Right renal pelvis (tissue), 4 donors: ENCODE data around the gene TUT1. TPM values are rescaled to one million over a fixed set of nuclear protein-coding genes. Genes with fewer than 3 reads are reported as not detected.
"Not testable (repeated sequence)": the region's sequence is repeated elsewhere in the genome, so short reads cannot be mapped to it uniquely, and the experiment has no call there.

Source experiments
- DNase-seq, 4 donors: peaks; one replicate each; pipeline ENCODE4 v3.0.0-alpha.2; 2013; ENCODE audit warnings: low read depth in 4 of 4, low spot score in 3 of 4, missing footprints in 1 of 4
- polyA plus RNA-seq, 4 donors: library from polyadenylated mRNA; unstranded; fragments of 120-200 nt; gene quantifications; one replicate each; pipeline ENCODE4 v1.2.1, GENCODE V29; 2013; ENCODE audit not compliant: insufficient read length in 4 of 4

TUT1 gene
- polyA plus RNA-seq, 4 donors: 22.2 to 25.5 (median 23.7) TPM

DNA sequence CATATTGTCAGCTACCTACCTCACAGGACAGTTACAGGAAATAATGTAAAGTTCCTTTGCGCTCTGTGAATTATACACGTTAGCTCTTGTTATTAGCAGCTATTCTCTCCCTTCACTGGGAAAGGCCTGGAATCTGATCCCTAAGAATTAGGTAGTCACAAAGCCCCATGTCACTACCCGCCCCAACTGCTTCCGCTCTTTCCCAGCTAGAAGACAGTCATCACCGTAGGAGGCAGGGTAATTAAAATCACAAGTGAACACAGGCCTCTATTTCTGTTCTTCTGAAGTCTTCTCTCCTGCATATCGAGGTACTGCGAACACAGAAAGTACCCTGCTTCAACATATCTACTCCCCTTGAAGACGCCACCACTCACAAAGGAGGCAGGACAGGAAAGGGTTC is 32.1 kb downstream of the TUT1 start:
- no peak for DNase-seq

DNA sequence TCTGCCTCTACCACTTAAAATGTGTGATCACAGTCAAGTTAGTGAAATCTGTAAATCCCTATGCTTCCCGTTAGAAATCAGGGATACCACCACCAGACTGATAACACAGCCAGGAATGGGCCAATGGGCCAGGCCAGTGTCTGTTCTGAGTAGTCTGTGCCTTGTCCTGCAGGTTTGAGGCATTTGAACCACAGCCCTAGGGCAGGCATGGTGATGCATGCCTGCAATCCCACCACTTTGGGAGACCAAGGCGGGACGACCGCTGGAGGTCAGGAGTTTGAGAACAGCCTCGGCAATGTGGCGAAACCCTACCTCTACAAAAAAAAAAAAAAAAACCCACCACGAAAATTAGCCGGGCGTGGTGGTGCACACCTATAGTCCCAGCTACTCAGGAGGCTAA is 32.7 kb downstream of the TUT1 start:
- DNase-seq: no peak

DNA sequence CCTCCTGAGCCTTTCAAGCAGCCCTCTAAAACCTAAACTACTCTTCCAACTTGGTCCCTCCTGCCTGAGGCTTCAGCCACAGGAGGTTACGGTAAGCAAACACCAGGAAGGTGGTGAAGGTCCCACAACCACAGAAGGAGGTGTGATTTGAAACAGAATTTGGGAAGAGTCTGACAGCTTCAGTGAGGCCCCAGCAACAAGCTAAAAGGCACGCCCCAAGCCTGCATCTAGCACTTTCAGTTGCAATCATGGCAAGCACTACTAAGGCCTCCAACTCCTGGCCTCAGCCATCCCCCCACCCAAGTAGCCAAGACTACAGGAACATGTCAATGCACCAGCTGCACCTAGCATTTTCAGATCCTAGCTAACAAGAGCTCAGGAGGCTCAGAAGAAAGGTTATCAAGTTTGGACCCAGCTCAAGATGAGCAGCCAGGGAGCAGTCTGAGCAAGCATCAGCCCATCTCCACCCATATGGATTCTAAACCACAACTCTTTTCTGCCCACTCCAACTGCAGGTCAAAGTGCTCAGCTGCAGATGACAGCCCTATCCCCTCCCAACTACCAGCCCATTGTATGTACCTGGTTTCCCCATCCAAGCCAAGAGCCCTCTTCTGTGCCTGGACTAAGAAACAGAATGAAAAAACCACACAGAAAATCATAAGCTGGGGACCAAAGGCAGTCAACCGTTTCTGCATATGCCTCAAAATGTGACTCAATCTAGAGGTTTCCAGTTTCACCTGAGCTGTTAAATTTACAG is 34.3 kb downstream of the TUT1 start:
- no peak for DNase-seq

DNA sequence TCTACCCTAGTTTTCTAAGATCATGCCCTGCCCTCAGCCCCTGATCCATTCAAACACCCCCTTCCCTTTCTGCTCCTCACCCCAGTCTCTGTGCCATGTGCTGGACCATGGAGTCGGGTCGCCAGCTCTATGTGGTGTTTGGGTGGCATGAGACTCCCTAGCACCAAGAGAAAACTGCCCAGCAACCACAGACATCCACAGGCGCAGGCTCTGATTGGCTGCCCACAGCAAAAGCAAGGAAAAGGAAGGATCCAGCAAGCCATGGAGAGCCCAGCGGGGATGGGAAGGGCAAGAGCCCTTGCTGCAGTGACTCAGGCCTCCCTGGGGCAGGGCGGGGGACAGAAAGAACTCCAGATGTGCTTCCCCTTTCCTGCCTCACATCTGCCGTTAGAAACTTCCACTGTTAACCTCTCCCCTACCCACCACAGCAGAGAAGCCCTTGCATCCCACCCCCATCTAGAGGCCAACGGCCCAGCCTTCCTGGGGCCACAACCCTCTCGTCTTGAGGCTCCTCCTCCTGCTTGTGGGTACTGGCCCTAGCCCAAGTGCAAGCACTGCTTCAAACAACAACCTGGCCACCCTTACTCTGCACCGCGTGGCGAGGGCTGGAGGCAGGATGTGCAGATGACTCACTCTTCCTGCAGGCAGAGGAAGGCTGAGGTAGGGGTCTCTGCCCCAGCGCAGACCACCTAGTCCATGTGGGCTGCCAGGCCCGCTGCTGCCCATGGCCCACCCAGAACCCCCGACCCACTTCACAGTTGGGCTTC is 35.0 kb downstream of the TUT1 start:
- DNase-seq: no peak

DNA sequence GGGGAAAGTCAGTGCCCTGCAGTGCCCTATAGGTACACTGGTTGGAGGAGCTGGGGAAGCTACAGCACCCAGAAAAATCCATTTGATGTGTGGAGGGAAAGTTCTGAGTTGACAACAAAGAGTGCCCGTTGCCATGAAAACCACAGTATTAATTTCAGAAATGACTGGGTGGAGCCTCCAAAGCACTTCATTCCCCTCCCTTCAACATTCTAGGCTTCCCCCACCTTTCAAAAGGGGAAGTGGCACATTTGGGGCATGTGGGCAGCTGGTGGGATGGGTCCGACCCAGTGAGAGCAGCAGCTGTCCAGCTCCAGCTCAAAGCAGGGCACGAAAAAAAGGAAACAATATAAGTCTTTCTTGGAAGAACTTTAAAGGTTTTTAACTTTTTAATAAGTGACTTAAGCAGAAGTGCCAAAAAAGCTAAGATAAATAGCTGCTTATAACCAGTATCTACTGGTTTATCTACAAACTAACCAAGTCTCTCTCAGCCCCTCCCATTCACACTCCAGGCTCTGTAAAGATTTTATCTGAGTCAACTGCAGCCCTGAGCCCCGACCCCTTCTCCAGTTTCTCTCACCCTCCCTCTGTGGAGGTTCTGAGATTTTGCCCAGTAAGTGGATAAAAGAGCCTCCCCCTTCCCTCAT is 35.7 kb downstream of the TUT1 start:
- DNase-seq: no peak

DNA sequence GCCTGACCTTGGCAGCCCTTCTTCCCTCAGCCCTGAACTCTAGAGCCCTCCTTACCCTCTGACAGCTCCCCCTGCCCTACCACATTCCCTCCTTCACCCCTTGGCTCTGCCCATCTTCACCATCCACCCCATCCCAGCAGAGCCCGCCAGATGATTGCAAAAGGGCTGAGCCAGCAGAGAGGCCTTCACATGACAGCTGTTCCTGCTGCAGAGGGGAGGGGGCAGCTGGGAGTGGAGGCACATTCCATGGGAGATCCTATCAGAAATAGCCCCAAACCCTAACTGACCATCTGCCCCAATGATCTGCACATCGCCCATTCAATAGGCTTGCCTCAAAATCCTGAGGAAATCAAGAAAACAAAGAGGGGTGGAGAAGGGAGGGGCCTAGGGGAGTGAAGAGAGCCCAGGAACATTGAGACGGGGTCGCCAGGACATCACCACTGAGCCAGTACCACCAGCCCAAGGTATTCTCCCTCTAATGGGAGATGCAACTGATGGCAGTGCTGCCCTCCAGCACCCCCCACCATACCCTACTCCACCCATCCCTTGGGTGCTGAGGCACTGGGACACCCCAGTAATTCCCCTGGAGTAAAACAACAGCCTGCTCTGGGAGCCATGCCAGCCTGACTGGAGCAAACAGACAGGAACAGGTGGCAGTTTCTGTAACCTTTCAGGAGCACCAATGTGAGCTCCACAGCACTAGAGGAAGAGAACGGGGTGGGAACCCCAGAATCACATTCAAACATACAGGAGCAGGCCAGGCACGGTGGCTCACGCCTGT is 36.7 kb downstream of the TUT1 start:
- no peak for DNase-seq

DNA sequence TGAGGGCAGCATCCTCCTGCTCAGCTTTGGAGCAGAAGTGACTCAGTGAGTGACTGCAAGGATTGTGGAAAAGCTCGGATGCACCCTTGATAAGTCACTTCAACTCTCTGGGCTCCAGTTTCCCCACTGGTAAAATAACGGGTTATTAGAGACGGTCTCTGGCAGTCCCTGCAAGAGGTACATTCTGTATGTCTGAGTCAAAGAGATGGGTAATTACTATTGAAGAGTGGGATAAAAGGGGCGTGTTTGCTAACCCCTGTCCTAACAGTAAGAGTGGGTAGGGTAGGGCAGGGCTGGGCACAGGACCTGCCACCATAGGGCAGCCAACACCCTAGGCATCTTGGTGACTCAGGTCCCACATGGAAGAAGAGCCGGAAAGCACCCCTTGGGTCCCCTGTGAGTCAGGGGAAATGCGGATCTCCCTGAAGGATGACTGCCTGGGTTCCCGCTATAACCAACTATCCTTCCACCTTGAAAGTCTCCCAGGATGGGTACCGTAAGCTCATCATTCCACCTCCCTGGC is 37.4 kb downstream of the TUT1 start:
- no peak for DNase-seq

DNA sequence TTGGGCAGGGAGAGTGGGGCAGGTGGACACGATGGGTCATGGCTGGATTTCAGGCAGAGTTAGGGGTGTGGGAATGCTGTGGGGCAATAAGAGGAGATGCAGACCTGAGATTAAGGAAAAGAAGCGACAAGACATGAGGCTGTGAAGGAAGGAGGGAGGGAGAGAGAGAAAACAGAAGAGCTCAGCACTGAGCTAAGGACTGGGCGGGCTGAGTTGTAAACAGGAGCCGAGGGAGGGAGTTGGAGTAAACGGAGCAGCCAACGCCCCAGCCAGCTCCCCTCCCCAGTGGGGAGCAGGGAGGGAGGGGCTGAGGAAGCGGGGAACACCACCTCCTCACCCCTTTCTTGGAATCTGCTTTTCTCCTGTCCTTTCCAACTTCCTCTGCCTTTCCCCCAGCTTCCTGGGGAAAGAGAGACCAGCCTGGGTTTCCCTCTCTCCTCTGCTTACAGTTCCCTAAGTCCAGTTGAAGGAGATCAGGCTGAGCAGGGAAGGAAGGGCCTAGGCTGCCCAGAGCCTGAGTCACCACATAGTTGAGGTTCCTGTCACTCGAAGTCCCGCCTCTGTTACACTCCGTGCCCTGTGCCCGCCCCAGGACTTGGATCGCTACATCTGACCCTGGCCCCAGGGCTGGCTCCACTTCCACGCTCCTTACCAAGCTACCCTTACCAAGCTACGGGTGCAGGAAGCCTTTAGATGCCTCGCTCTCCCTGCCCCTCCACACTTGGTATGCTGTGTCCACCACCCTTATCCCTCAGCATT is 38.1 kb downstream of the TUT1 start:
- DNase-seq: no peak

DNA sequence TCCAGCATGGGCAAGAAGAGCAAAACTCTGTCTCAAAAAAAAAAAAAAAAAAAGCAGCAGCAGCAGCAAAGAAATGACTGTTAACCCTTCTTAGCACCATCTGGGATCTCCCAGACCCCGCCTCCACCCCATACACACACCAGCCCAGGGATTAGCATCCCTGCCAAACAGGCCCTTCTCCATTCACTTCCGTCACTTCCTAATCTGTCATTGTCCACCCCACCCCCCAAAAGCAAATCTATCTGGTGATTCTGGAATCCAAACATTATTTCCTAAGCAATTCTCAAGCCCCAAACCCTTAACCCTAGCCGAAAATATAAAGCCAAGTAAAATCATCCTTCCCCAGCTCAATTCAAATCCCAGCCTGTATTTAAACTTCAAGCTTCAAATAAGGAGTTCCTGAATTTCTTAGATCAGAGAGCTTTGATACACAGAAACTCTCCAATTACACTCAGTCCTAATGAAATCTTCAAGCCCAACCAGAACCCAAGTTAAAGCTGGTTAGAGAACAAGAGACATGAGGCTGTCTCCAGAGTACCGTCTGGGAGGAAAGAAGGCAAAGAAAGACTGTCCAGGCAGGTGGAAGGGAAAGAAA is 38.7 kb downstream of the TUT1 start:
- DNase-seq: no peak

DNA sequence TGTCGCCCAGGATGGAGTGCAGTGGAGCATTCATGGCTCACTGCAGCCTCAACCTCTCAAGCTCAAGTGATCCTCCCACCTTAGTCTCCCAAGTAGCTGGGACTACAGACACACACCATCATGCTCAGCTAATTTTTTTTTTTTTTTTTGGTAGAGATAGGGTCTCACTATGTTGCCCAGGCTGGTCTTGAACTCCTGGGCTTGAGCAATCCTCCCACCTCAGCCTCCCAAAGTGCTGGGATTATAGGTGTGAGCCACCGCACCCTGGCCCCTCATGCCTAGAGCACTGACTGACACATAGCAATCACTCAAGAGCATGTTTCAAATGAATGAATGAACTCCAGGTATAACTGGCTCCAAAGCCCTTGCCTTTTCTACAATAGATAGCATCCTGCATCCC is 40.8 kb downstream of the TUT1 start:
- not testable (repeated sequence) for DNase-seq

DNA sequence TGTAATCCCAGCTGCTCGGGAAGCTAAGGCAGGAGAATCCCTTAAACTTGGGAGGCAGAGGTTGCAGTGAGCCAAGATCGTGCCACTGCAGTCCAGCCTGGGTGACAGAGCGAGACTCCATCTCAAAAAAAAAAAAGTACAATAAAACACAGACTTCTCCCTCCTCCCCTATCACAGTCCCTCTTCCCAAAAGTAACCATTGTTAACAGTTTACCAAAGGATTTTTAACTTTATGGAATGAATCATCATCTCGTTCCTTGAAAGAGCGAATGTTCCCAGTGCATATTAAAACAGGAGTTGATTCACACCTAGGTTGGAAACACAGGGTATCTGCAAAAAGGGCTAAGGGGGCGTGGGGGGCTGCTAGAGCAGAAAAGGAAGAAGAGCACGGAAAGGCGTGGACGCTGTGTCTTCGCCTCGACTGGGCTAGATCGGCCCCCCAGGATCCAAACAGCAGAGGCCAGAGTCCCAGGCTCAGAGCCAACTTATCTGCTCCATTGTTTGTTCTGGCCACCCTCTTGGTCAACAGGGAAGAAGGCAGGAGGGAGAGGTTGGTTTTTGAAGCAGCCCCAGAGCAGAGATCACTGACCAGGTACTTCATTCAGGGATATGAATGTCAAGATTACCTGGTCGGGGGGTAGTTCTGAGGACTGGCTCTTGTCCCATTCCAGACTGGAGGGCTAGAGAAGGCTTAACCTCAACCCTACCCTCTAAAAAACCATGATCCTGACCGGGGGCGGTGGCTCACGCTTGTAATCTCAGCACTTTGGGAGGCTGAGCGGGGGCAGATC is 42.6 kb downstream of the TUT1 start:
- DNase-seq: no peak

DNA sequence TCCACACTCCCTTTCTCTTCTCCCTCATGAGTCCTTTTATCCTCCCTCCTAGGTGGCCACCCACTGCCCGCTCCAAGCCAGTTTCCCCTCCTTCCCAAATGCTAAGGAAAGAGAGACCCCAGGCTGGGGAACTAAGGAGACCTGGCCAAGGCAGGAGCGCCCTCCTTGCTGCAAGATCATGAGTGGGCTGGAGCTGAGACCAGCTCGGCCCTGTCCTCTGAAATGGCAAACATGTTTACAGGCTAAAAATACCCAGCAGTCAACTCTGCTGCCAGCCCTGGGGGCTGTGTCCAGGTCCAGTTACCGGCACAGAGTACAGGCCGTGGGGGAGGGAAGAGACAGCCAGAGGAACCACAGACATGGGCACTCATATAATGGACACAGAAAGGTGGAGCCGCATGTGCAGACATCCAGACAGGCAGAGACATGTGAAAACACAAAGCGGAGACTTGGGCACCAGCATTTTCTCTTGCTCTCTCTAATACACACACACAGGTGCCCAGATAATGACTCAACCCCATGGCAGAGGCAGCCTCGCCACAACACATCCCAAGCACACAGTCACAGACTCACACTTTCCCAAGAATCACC is 43.5 kb downstream of the TUT1 start:
- DNase-seq: no peak

DNA sequence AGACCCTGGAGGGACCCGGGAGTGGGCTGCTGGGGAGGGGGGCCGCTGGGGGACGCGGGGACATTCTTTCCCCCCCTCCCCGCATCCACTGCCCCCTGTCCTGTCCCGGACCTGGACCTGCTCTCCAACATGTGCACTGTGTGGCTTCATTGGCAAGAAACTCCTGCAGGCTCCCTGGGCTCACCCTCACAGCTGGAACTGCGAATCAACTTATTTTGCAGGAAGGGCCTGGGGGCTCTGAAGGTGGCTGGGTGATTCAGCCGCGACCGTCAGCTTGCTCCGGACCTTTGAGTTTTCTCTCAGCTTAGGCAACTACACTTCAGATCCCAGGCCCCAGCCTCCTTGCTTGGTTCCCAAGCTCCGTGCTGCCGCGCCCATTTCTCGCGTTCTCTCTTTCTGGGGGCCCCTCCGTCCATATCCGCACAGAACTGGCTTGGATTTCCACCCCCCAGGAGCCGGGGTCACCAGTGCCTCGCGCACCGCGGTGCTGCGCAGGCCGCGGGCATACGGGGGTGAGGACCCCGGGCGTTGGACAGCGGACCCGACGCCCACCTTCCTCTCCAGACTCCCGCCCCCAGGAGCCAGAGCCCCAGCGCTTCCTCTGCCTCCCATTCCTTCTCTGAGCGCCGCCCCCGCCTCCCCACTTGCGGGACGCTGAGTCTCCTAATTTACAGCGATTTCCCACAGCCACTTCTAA is 44.2 kb downstream of the TUT1 start:
- no peak for DNase-seq

DNA sequence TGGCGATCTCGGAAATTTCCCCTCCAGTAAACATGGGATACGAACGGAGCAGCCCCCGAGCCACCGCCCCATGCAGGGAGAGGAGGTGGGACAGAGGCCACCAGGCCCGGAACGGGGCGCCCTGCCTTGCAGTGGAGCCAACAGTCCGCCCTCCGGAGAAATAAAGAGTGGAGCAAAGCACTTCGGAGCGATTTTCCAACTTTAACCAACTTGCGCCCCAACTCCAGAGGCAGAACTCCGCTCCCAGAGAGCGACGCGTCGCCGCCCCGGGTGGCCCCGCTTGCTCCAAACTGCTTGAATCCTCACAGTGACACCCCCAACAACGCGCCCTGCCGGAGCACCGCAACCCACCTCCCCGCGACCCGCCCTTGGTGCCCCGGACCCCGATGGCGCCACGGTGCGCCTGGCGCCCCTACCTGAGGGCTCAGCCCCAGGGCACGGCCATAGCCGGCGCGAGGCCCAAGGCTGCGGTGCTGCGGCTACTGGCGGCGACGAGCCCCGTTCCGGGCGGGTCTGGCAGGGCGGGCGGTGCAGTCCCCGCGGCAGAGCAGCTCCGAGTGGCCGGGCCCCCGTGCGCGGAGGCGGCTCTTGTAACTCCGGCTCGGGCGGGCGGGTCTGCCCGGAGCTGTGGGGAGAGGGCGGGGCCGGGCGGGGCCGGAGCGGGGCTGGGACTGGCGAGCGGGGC is 44.9 kb downstream of the TUT1 start, which contains the start of gene AHNAK:
TSS of gene AHNAK (minus strand) at position 563 of the 685 bp plus-strand sequence. CDS start 10,708 bp downstream, outside the sequence.
- DNase-seq: no peak

DNA sequence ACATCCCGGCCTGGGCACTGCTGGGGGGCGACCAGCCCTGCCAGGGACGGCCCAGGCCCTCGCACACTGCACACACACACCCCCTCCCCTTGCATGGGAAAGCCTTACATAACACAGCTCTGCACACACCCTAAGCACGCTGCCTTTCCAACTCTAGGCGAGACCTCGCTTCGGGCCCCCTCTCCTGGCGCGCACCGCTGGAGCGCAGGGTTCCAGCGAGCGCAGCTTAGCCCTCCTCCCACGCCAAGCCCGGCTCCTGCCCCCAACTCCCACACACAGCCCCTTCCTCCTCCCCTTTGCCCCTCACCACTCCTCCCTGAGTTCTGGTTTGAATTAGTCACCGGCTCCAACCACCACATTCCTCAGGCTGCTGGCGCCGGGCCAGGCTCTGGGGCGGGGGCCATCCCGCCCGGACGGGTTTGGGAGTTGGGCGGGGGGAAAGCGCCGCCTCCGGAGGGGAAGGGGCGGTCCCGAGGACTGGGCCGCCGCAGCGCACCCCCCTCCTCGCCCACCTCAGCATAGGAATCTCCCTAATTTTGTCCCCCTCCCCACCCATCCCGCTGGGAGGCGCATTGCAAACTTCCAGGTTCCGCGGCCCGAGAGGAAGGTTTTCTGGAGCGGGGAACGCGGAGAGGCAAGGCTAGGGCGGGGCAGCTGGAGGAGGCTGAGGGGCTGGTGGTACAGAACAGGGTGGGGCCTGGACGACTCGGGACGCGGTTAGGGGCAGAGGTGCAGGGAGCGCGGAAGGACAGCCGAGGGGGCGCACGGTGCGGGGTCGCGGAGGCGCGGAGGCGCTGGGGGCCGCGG is 45.7 kb downstream of the TUT1 start:
- DNase-seq: peak in 3 of 4 donors; percentile 87 to 91 (median 91)
